ENCODE results near the gene VTI1B.

Gene VTI1B

GRCh38 chr14:67679006-67679405 lies 4.6 kb upstream of the VTI1B start:
- no peak for DNase-seq (ENCODE audit: low read depth in 1 of 2, low spot score in 1 of 2)

GRCh38 chr14:67675219-67675582 lies 769 bp upstream of the VTI1B start:
- no peak for DNase-seq (ENCODE audit: low read depth in 1 of 2, low spot score in 1 of 2)

- peak; percentile 15 to 33 for DNase-seq (ENCODE audit: low read depth in 1 of 2, low spot score in 1 of 2)
Observed at GRCh38 chr14:67674139-67674479, 323 bp downstream of the VTI1B start.

GRCh38 chr14:67673451-67673850 lies 981 bp downstream of the VTI1B start:
- DNase-seq (ENCODE audit: low read depth in 1 of 2, low spot score in 1 of 2) = no peak

GRCh38 chr14:67668559-67668958 lies 5.9 kb downstream of the VTI1B start:
- DNase-seq (ENCODE audit: low read depth in 1 of 2, low spot score in 1 of 2) = no peak

GRCh38 chr14:67666750-67667449 lies 7.5 kb downstream of the VTI1B start:
- DNase-seq (ENCODE audit: low read depth in 1 of 2, low spot score in 1 of 2) = no peak

GRCh38 chr14:67665868-67666267 lies 8.6 kb downstream of the VTI1B start:
- no peak for DNase-seq (ENCODE audit: low read depth in 1 of 2, low spot score in 1 of 2)

- no peak for DNase-seq (ENCODE audit: low read depth in 1 of 2, low spot score in 1 of 2)
Observed at GRCh38 chr14:67663633-67664032, 10.8 kb downstream of the VTI1B start.

GRCh38 chr14:67653651-67654280 lies 20.7 kb downstream of the VTI1B start:
- DNase-seq (ENCODE audit: low read depth in 1 of 2, low spot score in 1 of 2) = no peak

GRCh38 chr14:67652189-67652588 lies 22.2 kb downstream of the VTI1B start:
- DNase-seq (ENCODE audit: low read depth in 1 of 2, low spot score in 1 of 2) = no peak

- no peak for DNase-seq (ENCODE audit: low read depth in 1 of 2, low spot score in 1 of 2)
Observed at GRCh38 chr14:67650694-67651093, 23.7 kb downstream of the VTI1B start.

- no peak for DNase-seq (ENCODE audit: low read depth in 1 of 2, low spot score in 1 of 2)
Observed at GRCh38 chr14:67650151-67650550, 24.3 kb downstream of the VTI1B start.

- DNase-seq (ENCODE audit: low read depth in 1 of 2, low spot score in 1 of 2) = no peak
Observed at GRCh38 chr14:67646131-67646530, 28.3 kb downstream of the VTI1B start.

GRCh38 chr14:67645414-67645813 lies 29.0 kb downstream of the VTI1B start:
- DNase-seq (ENCODE audit: low read depth in 1 of 2, low spot score in 1 of 2) = no peak

GRCh38 chr14:67644428-67644827 lies 30.0 kb downstream of the VTI1B start:
- no peak for DNase-seq (ENCODE audit: low read depth in 1 of 2, low spot score in 1 of 2)

- no peak for DNase-seq (ENCODE audit: low read depth in 1 of 2, low spot score in 1 of 2)
Observed at GRCh38 chr14:67643713-67644112, 30.7 kb downstream of the VTI1B start.

- DNase-seq (ENCODE audit: low read depth in 1 of 2, low spot score in 1 of 2) = no peak
Observed at GRCh38 chr14:67641902-67642749, 32.3 kb downstream of the VTI1B start.

GRCh38 chr14:67641480-67641879 lies 33.0 kb downstream of the VTI1B start:
- DNase-seq (ENCODE audit: low read depth in 1 of 2, low spot score in 1 of 2) = no peak

GRCh38 chr14:67638642-67639041 lies 35.8 kb downstream of the VTI1B start:
- no peak for DNase-seq (ENCODE audit: low read depth in 1 of 2, low spot score in 1 of 2)

GRCh38 chr14:67636361-67636919 lies 38.0 kb downstream of the VTI1B start:
- DNase-seq (ENCODE audit: low read depth in 1 of 2, low spot score in 1 of 2) = no peak

- no peak for DNase-seq (ENCODE audit: low read depth in 1 of 2, low spot score in 1 of 2)
Observed at GRCh38 chr14:67633451-67634147, 40.8 kb downstream of the VTI1B start.
